SK-N-MC (cell line): ENCODE results near the gene GPR176.

Experiments used
- EZH2 ChIP-seq: fragments of 200-600 bp; sonication (generic); IDR thresholded peaks from one replicate; pipeline ENCODE4 v1.6.1; 2017; ENCODE audit warnings: antibody characterized with exemption
- POLR2AphosphoS5 ChIP-seq: IDR thresholded peaks from 2 replicates; pipeline ENCODE4 v1.6.1; 2012; ENCODE audit warnings: mild to moderate bottlenecking, low read depth, low read length, borderline replicate concordance

DNA sequence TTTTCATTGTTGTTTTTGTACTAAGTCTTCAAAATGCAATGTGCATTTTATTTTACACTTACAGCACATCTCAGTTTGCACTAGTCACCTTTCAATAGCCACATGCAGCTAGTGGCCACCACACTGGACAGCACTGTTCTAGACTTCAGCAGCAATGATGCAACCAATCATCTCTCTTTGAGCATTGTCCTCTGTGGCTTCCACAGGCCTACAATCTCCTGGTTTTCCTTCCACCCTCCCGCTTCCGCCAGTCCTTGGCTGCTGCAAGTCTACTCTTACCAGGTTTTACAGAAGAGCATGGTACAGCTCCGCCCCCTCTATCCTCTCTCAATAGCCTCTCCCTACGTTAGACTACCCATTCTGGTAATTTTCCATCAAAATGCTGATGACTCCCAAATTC, 112.3 kb downstream of the GPR176 start:
- no peak for TF ChIP-seq EZH2
- no peak for TF ChIP-seq POLR2AphosphoS5
